GM21515 (cell line): ENCODE data around the gene CA12.

ENCODE experiments used
- ATAC-seq: cut with Tn5 transposase; IDR thresholded peaks from one replicate; pipeline ENCODE4 v1.9.1; 2021; ENCODE audit not compliant: unreplicated experiment

CA12 gene

DNA sequence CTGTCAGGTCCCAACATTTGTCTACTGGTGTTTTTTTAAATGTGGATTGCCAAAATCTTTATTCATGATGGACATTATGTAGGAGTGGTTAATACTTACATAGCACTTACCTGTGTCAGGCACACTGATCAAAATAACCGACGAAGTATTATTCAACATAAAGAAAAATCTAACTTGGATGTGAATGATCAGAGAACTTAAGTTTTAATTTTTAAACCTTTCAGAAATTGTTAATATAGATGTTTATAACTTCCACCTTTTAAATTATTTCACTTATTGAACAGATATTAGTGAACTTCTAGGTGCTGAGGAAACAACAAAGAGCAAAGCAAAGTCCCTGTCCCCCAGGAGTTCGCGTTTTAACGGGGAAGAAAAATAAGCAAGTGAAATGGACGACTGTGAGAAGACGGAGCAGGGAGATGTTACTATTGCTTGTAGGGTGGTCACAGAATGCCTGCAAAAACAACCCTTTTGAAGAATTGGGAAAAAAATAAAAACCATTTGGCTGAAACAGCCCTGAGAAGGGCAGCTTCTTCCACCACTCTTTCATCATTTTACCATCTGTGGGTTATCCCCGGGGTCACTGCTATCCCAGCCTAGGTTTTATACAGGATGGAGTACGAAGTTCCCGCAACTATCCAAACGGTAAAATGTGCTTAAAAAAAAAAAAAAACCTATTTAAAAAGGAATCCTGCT is 105.2 kb downstream of the CA12 start:
- ATAC-seq: no peak

DNA sequence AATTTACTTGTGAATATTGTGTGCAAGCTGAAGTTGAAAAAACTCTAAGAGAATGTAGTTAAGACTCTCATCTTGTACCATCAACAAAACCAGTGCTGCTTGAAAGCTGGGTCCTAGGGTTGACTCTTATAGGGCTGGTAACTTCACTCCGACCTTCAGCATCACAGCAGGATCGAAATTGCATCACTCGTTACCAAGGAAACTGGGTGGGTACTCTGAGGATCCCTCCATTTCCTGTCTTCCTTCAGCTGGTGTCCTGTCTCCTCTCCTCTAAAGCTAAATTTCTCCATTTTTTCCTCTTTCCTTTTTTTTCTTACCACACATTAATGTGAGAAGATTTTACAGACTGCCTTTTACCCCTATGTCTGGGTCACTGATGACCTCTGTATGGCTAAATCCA is 107.2 kb downstream of the CA12 start:
- no peak for ATAC-seq
